SK-N-MC (cell line): ENCODE measurements around the gene ZNF80.

Source experiments
- EZH2 ChIP-seq: fragments of 200-600 bp; sonication (generic); IDR thresholded peaks from one replicate; pipeline ENCODE4 v1.6.1; 2017; ENCODE audit warnings: antibody characterized with exemption
- FOXP2 ChIP-seq: optimal IDR thresholded peaks from 2 replicates; pipeline ENCODE3; 2011; ENCODE audit warnings: mild to moderate bottlenecking, moderate library complexity; ENCODE audit not compliant: insufficient read depth; ENCODE audit errors: extremely low read length, control extremely low read depth
- POLR2AphosphoS5 ChIP-seq: IDR thresholded peaks from 2 replicates; pipeline ENCODE4 v1.6.1; 2012; ENCODE audit warnings: mild to moderate bottlenecking, low read depth, low read length, borderline replicate concordance

DNA sequence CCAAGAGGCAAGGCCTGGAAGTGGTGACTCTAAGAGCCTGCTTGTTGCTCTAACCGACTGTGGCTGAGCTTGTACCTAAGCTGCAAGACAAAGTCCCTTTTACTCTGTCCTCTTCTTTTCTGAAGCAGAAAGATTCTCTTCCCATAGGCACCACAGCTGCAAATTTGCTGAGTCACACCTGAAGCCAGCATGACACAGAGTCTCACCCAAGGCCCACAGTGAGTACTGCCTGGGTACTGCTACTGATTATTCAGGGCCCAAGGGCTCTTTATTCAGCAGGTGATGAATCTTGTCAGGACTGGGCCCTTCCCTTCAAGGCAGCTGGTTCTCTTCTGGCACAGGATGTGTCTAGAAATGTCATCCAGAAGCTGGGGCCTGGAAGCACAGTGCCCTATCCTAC, 37.6 kb upstream of the ZNF80 start:
- TF ChIP-seq EZH2 (no peak), FOXP2 (no peak), POLR2AphosphoS5 (no peak)
